Neural cell (in vitro differentiated cells): ENCODE data around the gene TMEM140. TPM values are rescaled to one million over a fixed set of nuclear protein-coding genes. Genes with fewer than 3 reads are reported as not detected.
"Not testable (repeated sequence)": the region's sequence is repeated elsewhere in the genome, so short reads cannot be mapped to it uniquely, and the experiment has no call there.

Experiments
- H2AFZ ChIP-seq: fragments of 200-600, 300-800 bp; sonication (generic), shearing (Covaris generic); 2 replicates; pipeline ENCODE4 v1.6.0; 2014; ENCODE audit warnings: low read depth, mild to moderate bottlenecking, antibody characterized with exemption, low read length, moderate library complexity
- H3F3A ChIP-seq: fragments of 200-600 bp; shearing (Covaris generic); 2 replicates; pipeline ENCODE4 v1.6.1; 2016; ENCODE audit warnings: mild to moderate bottlenecking, moderate library complexity, mixed read lengths, antibody characterized with exemption, low read length; ENCODE audit not compliant: insufficient read depth, poor library complexity, severe bottlenecking
- H3K27ac ChIP-seq: fragments of 200-600, 300-800 bp; sonication (generic), shearing (Covaris generic); 2 replicates; pipeline ENCODE4 v1.5.1; 2014; ENCODE audit warnings: mild to moderate bottlenecking, low read length, moderate library complexity
- H3K27me3 ChIP-seq: fragments of 300-800, 200-600 bp; sonication (generic), shearing (Covaris generic); 2 replicates; pipeline ENCODE4 v1.6.0; 2014; ENCODE audit warnings: mild to moderate bottlenecking, low read depth, low read length, moderate library complexity; ENCODE audit not compliant: insufficient read depth
- H3K36me3 ChIP-seq: fragments of 300-800, 200-600 bp; sonication (generic), shearing (Covaris generic); 2 replicates; pipeline ENCODE4 v1.5.1; 2014; ENCODE audit warnings: mild to moderate bottlenecking, antibody characterized with exemption, low read length, moderate library complexity; ENCODE audit not compliant: insufficient read depth
- H3K4me2 ChIP-seq: fragments of 300-800, 200-600 bp; sonication (generic), shearing (Covaris generic); 2 replicates; pipeline ENCODE4 v1.6.0; 2014; ENCODE audit warnings: mild to moderate bottlenecking, low read length
- H3K4me3 ChIP-seq: fragments of 300-800, 200-600 bp; sonication (generic), shearing (Covaris generic); 2 replicates; pipeline ENCODE4 v1.5.1; 2014; ENCODE audit warnings: mild to moderate bottlenecking, low read length, moderate library complexity
- H3K79me2 ChIP-seq: fragments of 200-600 bp; shearing (Covaris generic); replicated peaks from 2 replicates; pipeline ENCODE4 v1.6.0; 2014; ENCODE audit warnings: mild to moderate bottlenecking, low read length, moderate library complexity; ENCODE audit not compliant: insufficient read depth
- H3K9ac ChIP-seq: fragments of 300-800, 200-600 bp; sonication (generic), shearing (Covaris generic); 2 replicates; pipeline ENCODE4 v1.6.1; 2016; ENCODE audit warnings: mild to moderate bottlenecking, low read length, mixed read lengths
- H3K9me2 ChIP-seq: fragments of 200-600 bp; shearing (Covaris generic); 2 replicates; pipeline ENCODE4 v1.6.1; 2016; ENCODE audit warnings: mild to moderate bottlenecking, low read length, mixed read lengths; ENCODE audit not compliant: insufficient read depth
- H3K9me3 ChIP-seq: fragments of 200-600, 300-800 bp; sonication (generic), shearing (Covaris generic); 2 replicates; pipeline ENCODE4 v1.6.1; 2016; ENCODE audit warnings: mild to moderate bottlenecking, mixed run types, low read length, moderate library complexity, mixed read lengths
- H4K20me1 ChIP-seq: fragments of 200-600 bp; shearing (Covaris generic); 2 replicates; pipeline ENCODE4 v1.6.1; 2016; ENCODE audit warnings: mild to moderate bottlenecking, mixed run types; ENCODE audit not compliant: insufficient read depth
- EP300 ChIP-seq: fragments of 450-650 bp; conservative IDR thresholded peaks from 2 replicates; pipeline ENCODE4 v1.6.1; 2014; ENCODE audit warnings: antibody characterized with exemption, mild to moderate bottlenecking, moderate library complexity; ENCODE audit not compliant: poor library complexity, severe bottlenecking
- MXI1 ChIP-seq: fragments of 450-650 bp; conservative IDR thresholded peaks from 2 replicates; pipeline ENCODE4 v1.6.1; 2014; ENCODE audit warnings: antibody characterized with exemption, mild to moderate bottlenecking; ENCODE audit not compliant: poor library complexity, severe bottlenecking
- POLR2AphosphoS5 ChIP-seq: IDR thresholded peaks from 2 replicates; pipeline ENCODE4 v1.6.1; 2012
- RAD21 ChIP-seq: fragments of 450-650 bp; conservative IDR thresholded peaks from 2 replicates; pipeline ENCODE4 v1.6.1; 2014; ENCODE audit warnings: antibody characterized with exemption, mild to moderate bottlenecking, moderate library complexity
- SMC3 ChIP-seq: fragments of 450-650 bp; conservative IDR thresholded peaks from 2 replicates; pipeline ENCODE4 v1.6.1; 2014; ENCODE audit warnings: antibody characterized with exemption, mild to moderate bottlenecking, moderate library complexity; ENCODE audit not compliant: poor library complexity
- TAF1 ChIP-seq: IDR thresholded peaks from 2 replicates; pipeline ENCODE4 v1.6.1; 2012; ENCODE audit warnings: low read depth
- polyA plus RNA-seq: library from polyadenylated mRNA; depleted of rRNA; stranded (reverse); fragments of >200 nt; gene quantifications from 2 replicates; pipeline ENCODE4 v1.2.3, GENCODE V29; 2014
- TF ChIP-seq, protein P1 (sequence below): IDR thresholded peaks from 2 replicates; pipeline ENCODE4 v1.6.1; 2012; ENCODE audit warnings: borderline replicate concordance
- TF ChIP-seq, protein P2 (sequence below): fragments of 450-650 bp; IDR thresholded peaks from 2 replicates; pipeline ENCODE4 v1.5.1; 2014; ENCODE audit warnings: antibody characterized with exemption, mild to moderate bottlenecking, moderate library complexity; ENCODE audit not compliant: poor library complexity, severe bottlenecking

The TMEM140 gene
- polyA plus RNA-seq, 1 donor from 2014 or later, result 0.15 TPM

DNA sequence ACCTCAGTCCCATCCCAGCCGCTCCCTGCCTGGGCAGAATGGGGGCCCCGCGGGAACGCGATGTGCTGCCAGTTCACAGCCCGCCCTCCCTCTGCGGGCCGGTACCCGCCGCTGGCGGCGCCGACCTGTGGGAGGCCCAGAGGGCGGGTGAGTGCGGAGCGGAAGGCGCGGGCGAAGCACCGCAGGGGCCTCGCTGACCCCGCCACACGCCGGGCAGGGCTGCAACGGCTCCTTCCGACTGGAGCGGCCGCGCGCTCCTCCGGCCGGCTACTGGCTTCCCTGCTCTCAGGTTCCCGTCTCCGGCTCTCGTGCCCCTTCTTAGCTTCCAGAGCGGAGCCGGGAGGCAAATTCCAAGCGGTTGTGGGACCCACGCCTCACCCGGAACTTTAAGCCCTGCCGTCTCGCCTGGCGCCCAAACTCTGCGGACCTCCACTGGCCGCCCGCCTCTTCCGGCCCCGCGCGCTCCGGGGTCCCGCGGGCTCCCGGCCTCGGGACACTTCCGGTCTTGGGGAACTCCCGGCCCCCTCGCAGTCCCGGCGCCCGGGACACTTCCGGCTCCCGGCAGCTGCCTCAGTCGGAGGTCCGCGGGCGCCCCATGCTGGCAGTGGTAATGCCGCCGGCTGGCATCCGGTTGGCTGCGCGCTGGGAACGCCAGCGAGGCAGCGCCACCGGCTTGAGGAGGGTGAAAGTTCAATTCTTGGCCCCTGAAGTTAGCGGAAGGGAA lies 22.6 kb downstream of the TMEM140 start, which contains the start of gene CYREN:
Gene CYREN, minus strand, starts transcription at position 434 of the 724 bp plus-strand sequence. CDS start 1,785 bp downstream, outside the sequence.
- Histone ChIP-seq H3K36me3 (no peaks in the 10 kb centered on the region), H3K4me2 (peak within 1 kb of the TSS; percentile 59), H3K9ac (peak within 1 kb of the TSS; percentile 69), H3K27ac (peak within 1 kb of the TSS; percentile 44), H3K4me3 (peak within 1 kb of the TSS; percentile 96), H2AFZ (peak within 1 kb of the TSS; percentile 65), H3K9me2 (no peaks in the 10 kb centered on the region), H3K27me3 (no peaks in the 10 kb centered on the region), H3K79me2 (peaks cover 8% of the 10 kb centered on the region), H3F3A (no peaks in the 10 kb centered on the region), H3K9me3 (no peaks in the 10 kb centered on the region), H4K20me1 (no peaks in the 10 kb centered on the region)
- TF ChIP-seq EP300 (peak; percentile 17), MXI1 (peak; percentile 80), RAD21 (peak; percentile 83), SMC3 (peak; percentile 87), TAF1 (no peak), POLR2AphosphoS5 (no peak)
- TF ChIP-seq, protein P1, sequence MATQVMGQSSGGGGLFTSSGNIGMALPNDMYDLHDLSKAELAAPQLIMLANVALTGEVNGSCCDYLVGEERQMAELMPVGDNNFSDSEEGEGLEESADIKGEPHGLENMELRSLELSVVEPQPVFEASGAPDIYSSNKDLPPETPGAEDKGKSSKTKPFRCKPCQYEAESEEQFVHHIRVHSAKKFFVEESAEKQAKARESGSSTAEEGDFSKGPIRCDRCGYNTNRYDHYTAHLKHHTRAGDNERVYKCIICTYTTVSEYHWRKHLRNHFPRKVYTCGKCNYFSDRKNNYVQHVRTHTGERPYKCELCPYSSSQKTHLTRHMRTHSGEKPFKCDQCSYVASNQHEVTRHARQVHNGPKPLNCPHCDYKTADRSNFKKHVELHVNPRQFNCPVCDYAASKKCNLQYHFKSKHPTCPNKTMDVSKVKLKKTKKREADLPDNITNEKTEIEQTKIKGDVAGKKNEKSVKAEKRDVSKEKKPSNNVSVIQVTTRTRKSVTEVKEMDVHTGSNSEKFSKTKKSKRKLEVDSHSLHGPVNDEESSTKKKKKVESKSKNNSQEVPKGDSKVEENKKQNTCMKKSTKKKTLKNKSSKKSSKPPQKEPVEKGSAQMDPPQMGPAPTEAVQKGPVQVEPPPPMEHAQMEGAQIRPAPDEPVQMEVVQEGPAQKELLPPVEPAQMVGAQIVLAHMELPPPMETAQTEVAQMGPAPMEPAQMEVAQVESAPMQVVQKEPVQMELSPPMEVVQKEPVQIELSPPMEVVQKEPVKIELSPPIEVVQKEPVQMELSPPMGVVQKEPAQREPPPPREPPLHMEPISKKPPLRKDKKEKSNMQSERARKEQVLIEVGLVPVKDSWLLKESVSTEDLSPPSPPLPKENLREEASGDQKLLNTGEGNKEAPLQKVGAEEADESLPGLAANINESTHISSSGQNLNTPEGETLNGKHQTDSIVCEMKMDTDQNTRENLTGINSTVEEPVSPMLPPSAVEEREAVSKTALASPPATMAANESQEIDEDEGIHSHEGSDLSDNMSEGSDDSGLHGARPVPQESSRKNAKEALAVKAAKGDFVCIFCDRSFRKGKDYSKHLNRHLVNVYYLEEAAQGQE, result peak; percentile 44
- TF ChIP-seq, protein P2, sequence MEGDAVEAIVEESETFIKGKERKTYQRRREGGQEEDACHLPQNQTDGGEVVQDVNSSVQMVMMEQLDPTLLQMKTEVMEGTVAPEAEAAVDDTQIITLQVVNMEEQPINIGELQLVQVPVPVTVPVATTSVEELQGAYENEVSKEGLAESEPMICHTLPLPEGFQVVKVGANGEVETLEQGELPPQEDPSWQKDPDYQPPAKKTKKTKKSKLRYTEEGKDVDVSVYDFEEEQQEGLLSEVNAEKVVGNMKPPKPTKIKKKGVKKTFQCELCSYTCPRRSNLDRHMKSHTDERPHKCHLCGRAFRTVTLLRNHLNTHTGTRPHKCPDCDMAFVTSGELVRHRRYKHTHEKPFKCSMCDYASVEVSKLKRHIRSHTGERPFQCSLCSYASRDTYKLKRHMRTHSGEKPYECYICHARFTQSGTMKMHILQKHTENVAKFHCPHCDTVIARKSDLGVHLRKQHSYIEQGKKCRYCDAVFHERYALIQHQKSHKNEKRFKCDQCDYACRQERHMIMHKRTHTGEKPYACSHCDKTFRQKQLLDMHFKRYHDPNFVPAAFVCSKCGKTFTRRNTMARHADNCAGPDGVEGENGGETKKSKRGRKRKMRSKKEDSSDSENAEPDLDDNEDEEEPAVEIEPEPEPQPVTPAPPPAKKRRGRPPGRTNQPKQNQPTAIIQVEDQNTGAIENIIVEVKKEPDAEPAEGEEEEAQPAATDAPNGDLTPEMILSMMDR, result peak; percentile 90

DNA sequence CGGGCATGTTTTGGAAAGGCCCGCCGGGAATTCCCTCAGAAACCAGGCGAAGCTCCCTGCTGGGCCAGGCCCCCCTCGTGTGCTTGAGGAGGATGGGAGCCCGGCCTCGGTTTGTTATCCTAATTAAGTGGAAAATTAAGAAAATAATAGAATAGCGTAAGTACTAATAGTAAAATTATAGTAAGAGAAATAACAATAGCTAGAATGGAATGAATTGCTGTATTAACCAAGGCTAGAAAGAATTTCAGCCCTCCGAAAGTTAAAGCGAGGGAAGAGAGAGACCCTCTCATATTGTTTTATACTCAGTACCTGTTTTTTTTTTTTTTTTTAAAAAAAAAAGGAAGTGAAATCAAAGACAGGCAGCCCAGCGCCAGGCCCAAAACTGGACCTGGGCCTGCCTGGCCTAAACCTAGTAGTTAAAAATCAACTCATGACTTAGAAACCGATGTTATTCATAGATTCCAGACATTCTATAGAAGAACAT lies 23.2 kb downstream of the TMEM140 start:
- peak overlapping the region; percentile 96 for H3K4me3 ChIP-seq
- H3K79me2 ChIP-seq, H3K9me2 ChIP-seq, H4K20me1 ChIP-seq, H3K36me3 ChIP-seq, H3K9me3 ChIP-seq, H3K27ac ChIP-seq, H2AFZ ChIP-seq, H3F3A ChIP-seq, H3K4me2 ChIP-seq, H3K27me3 ChIP-seq: not testable (repeated sequence)
- H3K9ac ChIP-seq, result peak overlapping the region; percentile 69

DNA sequence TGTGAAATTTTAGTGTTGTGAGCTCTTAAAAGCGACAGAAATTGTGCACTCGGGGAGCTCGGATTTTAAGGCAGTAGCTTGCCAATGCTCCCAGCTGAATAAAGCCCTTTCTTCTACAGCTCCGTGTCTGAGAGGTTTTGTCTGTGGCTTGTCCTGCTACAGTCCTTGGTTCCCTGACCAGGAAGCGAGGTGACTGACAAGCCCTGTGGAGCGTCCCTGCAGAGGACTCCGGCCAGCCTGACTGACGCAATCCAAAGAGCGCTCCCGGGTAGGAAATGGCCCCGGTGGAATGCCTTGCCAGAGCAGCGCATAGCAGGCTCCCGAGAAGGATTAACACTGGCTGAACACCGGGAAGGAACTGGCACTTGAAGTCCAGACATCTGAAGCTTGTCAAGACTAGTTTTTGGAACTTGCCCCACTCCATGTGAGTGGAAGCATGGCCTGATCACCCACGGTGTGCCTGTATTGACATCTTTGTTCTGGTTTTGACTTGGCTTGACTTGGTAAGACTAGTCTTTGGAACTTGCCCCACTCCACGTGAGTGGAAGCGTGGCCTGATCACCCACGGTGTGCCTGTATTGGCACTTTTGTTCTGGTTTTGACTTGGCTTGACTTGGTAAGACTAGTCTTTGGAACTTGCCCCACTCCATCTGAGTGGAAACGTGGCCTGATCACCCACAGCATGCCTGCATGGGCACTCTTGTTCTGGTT lies 23.9 kb downstream of the TMEM140 start:
- not testable (repeated sequence) for H3K9me3 ChIP-seq, H3K27ac ChIP-seq, H3K36me3 ChIP-seq, H3K4me2 ChIP-seq, H4K20me1 ChIP-seq, H3K4me3 ChIP-seq, H2AFZ ChIP-seq, H3K79me2 ChIP-seq, H3K27me3 ChIP-seq, H3K9me2 ChIP-seq, H3K9ac ChIP-seq, H3F3A ChIP-seq

DNA sequence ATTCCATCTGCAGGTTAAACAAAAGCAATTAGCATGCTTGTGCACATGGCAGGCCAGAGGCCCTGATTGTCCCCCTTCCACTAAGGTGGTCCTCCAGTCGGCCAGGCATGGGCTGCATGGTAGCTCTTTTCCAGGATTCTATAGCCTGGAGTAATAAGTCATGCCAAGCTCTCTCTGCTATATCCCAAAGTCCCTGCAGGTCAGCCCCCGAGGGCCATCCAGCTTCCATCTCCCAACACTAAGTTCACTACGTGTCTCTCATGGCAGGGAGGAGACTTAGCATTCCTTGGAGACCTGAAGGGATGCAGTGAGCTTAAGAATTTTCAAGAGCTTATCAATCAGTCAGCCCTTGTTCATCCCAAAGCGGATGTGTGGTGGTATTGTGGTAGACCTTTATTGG lies 26.0 kb downstream of the TMEM140 start:
- H3K79me2 ChIP-seq, H3K9me3 ChIP-seq, H3F3A ChIP-seq, H3K27me3 ChIP-seq, H3K9me2 ChIP-seq, H3K27ac ChIP-seq, H3K9ac ChIP-seq, H3K36me3 ChIP-seq, H3K4me2 ChIP-seq, H3K4me3 ChIP-seq, H4K20me1 ChIP-seq, H2AFZ ChIP-seq: not testable (repeated sequence)
